GM19324 (cell line): Measurements from ENCODE around the gene CHRNA4.
"Not testable (repeated sequence)": the region's sequence is repeated elsewhere in the genome, so short reads cannot be mapped to it uniquely, and the experiment has no call there.

Experiments used
- ATAC-seq: cut with Tn5 transposase; IDR thresholded peaks from one replicate; pipeline ENCODE4 v1.9.1; 2021; ENCODE audit warnings: mild to moderate bottlenecking, moderate library complexity; ENCODE audit not compliant: unreplicated experiment, low FRiP score

The CHRNA4 gene

DNA sequence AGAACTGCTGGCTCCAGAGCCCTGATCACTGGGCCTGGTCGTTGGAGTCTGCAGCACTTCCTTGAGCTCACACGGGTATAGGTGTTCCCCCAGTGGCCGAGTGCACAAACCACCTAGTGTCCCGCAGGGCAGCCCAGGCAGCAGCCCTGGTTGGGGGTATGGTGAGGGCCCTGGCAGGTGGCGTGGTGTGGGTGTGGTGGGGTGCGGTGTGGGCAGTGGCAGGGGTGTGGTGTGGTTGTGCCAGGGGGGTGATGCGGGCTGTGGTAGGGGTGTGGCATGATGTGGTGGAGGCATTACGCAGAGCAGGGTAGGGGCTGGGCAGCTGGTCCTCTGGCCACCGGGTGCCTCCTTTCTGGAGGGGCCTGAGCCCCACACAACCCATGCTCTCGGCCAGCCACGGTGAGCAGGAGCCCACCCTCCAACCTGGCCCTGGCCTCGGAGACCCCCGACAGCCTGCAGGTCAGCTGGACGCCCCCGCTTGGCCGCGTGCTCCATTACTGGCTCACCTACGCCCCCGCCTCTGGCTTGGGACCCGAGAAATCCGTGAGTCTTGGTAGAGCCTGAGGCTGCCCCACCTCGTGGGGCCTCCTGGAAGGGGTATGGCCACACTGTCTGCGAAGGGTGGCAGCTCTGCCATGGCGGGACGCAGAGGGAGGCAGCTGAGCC, 47.7 kb downstream of the CHRNA4 start:
- ATAC-seq = no peak

DNA sequence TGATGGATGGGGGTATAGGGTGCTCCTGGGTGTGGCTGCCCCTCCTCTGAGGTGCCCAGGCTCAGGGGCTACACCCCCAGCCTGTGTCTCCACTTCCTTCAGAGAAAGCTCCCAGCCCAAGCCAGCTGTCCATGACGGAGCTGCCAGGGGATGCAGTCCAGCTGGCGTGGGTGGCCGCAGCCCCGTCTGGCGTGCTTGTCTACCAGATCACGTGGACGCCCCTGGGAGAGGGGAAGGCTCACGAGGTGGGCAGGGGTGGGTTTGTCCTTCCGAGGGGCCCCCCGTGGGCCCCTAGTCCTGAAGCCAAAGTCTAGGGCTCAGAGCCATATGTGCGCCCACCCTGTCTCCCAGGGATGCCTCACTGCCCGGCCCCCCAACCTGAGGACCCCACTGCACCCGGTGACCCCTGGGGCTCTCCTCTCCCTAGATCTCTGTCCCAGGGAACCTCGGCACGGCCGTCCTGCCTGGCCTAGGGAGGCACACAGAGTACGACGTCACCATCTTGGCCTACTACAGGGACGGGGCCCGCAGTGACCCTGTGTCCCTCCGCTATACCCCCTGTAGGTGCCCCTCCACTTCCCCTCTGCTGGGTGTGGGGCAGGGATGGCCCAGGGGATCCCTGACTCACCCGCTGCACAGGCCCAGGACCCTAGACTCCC, 48.3 kb downstream of the CHRNA4 start:
- ATAC-seq = no peak

DNA sequence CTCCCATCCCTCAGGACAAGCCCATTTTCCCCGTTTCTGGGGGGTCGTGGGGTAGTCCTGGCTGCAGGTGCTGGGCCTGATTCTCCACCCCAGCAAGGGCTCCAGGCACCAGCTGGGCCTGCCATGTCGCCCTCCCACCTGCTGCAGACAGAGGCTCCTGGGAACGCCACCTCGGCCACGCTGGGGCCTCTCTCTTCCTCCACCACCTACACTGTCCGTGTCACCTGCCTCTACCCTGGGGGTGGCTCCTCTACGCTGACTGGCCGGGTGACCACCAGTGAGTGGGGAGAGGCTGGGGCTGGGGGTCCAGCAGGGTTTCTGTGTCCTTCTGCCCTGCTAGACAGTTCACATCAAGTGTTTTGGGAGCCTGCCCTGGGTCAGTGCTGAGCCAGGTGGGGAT, 48.9 kb downstream of the CHRNA4 start:
- ATAC-seq = no peak

DNA sequence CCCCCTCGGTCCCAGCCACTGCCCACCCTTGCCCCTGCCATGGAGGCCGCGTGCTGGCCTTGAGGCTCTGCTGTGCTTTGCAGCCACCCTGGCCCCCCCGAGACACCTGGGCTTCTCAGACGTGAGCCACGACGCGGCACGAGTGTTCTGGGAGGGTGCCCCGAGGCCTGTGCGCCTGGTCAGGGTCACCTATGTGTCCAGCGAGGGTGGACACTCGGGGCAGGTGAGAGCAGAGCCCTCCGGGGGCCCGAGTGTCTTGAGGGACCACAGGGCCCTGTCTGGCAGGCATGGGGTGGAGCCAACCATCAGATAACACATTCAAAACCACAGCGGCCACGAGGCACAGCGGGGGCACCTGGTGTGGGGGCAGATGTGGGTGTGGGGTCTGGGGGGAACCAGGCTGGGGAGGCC, 49.3 kb downstream of the CHRNA4 start:
- no peak for ATAC-seq

- ATAC-seq = no peak
Measured at GRCh38 chr20:63311186-63311832, 49.8 kb downstream of the CHRNA4 start.

DNA sequence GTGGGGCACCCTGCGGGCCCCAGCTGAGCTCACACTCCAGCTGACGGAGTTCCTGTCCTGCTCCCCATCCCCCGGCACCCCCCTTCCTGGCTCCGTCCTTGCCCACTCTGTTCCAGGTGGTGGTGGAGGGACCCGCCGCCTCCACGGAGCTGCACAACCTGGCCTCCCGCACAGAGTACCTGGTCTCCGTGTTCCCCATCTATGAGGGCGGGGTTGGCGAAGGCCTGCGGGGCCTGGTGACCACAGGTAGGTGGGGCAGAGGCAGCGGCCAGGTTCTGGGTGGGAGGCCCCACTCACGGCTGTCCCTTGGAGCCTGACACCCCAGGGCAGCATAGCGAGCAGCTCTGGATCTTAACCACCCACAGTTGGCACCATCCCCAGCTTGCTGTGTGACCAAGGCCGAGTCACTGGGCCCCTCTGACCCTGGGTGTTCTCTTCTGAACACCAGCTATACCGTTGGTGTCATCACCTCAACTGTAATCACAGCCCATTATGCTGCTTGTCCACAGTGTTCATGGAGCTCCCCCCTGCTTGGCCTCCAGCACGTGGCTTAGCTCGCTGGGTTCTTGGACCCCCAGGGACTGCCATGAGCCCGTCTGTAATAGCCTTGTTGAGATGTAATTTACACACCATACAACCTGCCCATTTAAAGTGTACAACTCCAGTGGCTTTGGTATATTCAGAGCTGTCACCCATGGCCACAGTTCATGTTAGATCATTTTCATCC, 50.7 kb downstream of the CHRNA4 start:
- ATAC-seq = no peak

GRCh38 chr20:63309261-63310071, 51.7 kb downstream of the CHRNA4 start:
- ATAC-seq = no peak

DNA sequence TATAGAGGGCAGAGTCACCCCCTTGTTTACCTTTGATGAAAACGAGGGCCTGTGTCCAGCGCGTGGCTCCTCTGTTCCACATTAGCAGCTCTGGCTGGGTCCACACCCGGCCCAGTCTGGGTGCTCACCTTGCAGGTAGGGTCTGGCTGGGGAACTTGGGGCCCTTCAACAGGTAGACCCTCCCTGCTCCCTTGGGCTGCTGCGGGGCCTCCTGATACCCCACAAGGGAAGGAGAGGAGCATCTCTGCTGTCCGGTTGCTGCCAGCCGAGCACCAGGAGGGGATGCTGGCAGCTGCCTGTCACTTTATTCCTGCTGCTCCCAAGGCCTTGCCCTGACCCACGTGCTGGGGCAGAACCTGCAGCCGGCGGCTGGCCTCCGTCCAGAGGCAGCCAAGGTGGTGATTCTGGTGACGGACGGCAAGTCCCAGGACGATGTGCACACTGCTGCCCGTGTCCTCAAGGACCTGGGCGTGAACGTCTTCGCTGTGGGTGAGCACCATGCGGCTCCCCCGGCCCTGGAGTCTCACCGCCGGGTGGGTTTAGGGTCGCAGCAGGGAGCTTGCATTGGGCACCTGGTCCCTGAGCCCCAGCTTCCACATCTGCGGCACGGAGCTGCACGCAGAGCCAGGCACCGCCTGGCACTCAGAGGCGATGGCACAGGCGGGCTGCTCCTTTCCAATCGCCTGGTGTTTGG, 52.8 kb downstream of the CHRNA4 start:
- ATAC-seq = no peak

- no peak for ATAC-seq
Measured at GRCh38 chr20:63307538-63308217, 53.5 kb downstream of the CHRNA4 start.

DNA sequence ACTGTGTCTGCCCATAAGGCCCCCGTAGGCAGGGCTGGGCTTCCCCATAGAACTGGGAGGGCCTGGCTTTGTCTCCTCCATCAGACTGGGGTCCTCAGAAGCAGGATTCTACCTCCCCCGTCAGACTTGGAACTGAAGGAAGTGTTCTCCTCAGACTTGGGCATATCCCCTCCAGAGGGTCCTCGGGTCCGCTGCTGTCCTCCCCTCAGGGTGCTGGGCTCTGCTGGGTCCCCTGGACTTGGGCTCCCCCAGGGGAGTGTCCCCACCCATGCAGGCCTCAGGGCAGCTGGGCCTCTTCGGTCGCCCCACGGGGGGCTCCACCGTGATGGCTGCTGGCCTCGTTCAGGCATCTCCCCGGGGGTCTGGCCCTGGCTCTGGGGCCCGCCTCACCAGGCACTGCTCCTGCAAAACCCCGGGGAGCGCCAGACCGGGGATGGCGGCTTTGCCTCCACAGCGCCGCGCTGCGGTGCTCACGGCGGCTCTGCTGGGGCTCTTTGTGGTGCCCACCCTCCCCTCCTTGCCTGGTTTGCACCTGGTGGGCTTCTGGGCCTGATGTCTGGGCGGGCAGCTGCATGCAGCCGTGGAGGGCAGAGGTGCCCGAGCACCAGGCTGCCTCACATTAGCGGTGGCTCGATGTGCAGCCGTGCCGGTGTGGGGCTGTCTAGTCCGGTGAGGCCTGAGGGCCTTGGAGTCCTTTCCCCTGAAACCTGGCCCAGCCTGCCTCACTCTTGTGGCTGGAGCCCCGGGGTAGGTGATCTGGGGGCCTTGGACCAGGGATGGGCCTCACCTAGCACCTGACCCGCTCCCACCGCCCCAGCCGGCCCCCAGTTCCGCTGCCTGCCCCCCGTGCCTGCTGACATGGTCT, 54.2 kb downstream of the CHRNA4 start:
- no peak for ATAC-seq

GRCh38 chr20:63305933-63306672, 55.0 kb downstream of the CHRNA4 start:
- not testable (repeated sequence) for ATAC-seq

DNA sequence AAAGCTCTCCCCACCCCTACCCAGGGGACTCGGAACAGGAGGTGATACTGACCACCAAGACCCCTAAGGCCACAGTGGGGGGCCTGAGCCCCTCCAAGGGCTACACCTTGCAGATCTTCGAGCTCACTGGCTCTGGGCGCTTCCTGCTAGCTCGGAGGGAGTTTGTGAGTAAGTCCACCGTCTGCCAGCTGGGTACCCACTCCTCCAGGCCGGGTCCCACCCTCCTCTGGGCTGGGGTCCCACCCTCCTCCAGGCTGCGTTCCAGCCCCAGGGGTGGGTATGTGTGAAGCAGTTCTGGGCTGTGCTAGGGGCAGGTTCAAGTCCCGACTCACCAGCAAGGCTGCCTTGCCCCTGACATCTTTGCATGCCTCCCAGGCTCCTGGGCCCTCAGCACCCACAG, 55.8 kb downstream of the CHRNA4 start:
- no peak for ATAC-seq

DNA sequence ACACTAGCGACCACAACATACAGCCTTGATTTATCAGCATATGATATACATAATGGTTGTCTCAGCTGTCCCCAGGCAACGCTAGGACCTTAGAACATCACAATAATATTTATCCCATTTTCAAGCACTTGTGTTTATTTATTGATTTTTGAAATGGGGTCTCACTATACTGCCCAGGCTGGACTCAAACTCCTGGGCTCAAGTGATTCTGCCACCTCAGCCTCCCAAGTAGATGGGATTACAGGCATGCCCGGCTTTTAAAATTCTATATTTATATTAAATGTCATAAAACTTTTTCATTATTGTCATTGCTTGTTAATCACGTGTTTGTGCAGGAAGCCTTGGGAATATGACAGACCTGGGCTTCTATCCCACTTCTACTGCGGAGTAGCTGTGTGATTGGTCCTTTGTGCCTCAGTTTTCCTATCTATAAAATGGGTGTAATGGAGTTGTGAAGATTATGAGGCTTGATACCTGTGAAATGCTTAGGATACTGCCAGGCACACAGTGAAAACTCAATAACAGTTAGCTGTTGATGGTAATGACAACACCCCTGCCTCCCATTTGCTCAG, 58.0 kb downstream of the CHRNA4 start:
- no peak for ATAC-seq

GRCh38 chr20:63301671-63302070, 59.5 kb downstream of the CHRNA4 start:
- no peak for ATAC-seq

GRCh38 chr20:63298731-63299312, 62.3 kb downstream of the CHRNA4 start:
- ATAC-seq = no peak

GRCh38 chr20:63297796-63298572, 63.2 kb downstream of the CHRNA4 start:
- no peak for ATAC-seq
